Neural cell (in vitro differentiated cells): ENCODE results near the gene MAML2.

Experiments used
- CTCF ChIP-seq: fragments of 450-650 bp; IDR thresholded peaks from 2 replicates; pipeline ENCODE4 v1.5.1; 2014; ENCODE audit warnings: antibody characterized with exemption, mild to moderate bottlenecking, moderate library complexity; ENCODE audit not compliant: poor library complexity, severe bottlenecking
- POLR2AphosphoS5 ChIP-seq: IDR thresholded peaks from 2 replicates; pipeline ENCODE4 v1.6.1; 2012
- SMC3 ChIP-seq: fragments of 450-650 bp; conservative IDR thresholded peaks from 2 replicates; pipeline ENCODE4 v1.6.1; 2014; ENCODE audit warnings: antibody characterized with exemption, mild to moderate bottlenecking, moderate library complexity; ENCODE audit not compliant: poor library complexity

GRCh38 chr11:96237766-96238266 lies 105.2 kb downstream of the MAML2 start:
- TF ChIP-seq SMC3 (no peak), CTCF (no peak), POLR2AphosphoS5 (no peak)
